Right ventricle myocardium superior (tissue), 1 donor: ENCODE measurements around the gene HMGN2. TPM values are rescaled to one million over a fixed set of nuclear protein-coding genes. Genes with fewer than 3 reads are reported as not detected.
"Not testable (repeated sequence)": the region's sequence is repeated elsewhere in the genome, so short reads cannot be mapped to it uniquely, and the experiment has no call there.

Experiments
- ATAC-seq: fragments of 200-7000 bp; cut with Tn5 transposase; one replicate; pipeline ENCODE4 v1.9.1; 2020; ENCODE audit warnings: mild to moderate bottlenecking; ENCODE audit not compliant: poor library complexity
- DNase-seq: peaks from one replicate; pipeline ENCODE4 v3.0.0-alpha.2; 2020
- intact Hi-C: fragments of 100-400 bp; cut with DNase I; formaldehyde crosslinking; loops from one replicate; pipeline ENCODE4 v1.11.2; 2022
- total RNA-seq: library from RNA; stranded (reverse); fragmentation: NEBNext Ultra II Directional; extraction: Animal tissue kit (Norgen Biotek cat#: 25700); gene quantifications from one replicate; pipeline ENCODE4 v1.2.1, GENCODE V29; 2021
- donor health status: DM: no; HTN: yes; CAD: no; lungs with severe emphysema.

HMGN2 gene
- total RNA-seq, 1 donor from 2014 or later, result 132 TPM

- intact Hi-C loops, result no loop called here
- no peak for ATAC-seq
- DNase-seq, result no peak
Observed at GRCh38 chr1:26474818-26475217, 2.6 kb downstream of the HMGN2 start.

- no peak for ATAC-seq
- DNase-seq, result no peak
- intact Hi-C loops, result no loop called here
Observed at GRCh38 chr1:26475989-26476388, 3.7 kb downstream of the HMGN2 start.

- ATAC-seq (no peak), DNase-seq (no peak)
- intact Hi-C loops, result no loop called here
Observed at GRCh38 chr1:26476958-26477357, 4.7 kb downstream of the HMGN2 start.

- DNase-seq (no peak), ATAC-seq (no peak)
- intact Hi-C loops, result no loop called here
Observed at GRCh38 chr1:26477446-26478152, 5.4 kb downstream of the HMGN2 start.

- intact Hi-C loops, result no loop called here
- ATAC-seq, result no peak
- DNase-seq, result no peak
Observed at GRCh38 chr1:26478159-26478558, 5.9 kb downstream of the HMGN2 start.

GRCh38 chr1:26478988-26479387 lies 6.7 kb downstream of the HMGN2 start:
- no peak for ATAC-seq
- no peak for DNase-seq
- intact Hi-C loops, result no loop called here

GRCh38 chr1:26482921-26483320 lies 10.7 kb downstream of the HMGN2 start:
- ATAC-seq (no peak), DNase-seq (no peak)
- intact Hi-C loops, result no loop called here

GRCh38 chr1:26483980-26484379 lies 11.7 kb downstream of the HMGN2 start:
- DNase-seq, result no peak
- intact Hi-C loops, result no loop called here
- no peak for ATAC-seq

GRCh38 chr1:26490155-26490554 lies 17.9 kb downstream of the HMGN2 start:
- ATAC-seq (no peak), DNase-seq (no peak)
- intact Hi-C loops, result no loop called here

GRCh38 chr1:26493267-26493666 lies 21.0 kb downstream of the HMGN2 start:
- ATAC-seq, result no peak
- intact Hi-C loops, result no loop called here
- no peak for DNase-seq

GRCh38 chr1:26493938-26494337 lies 21.7 kb downstream of the HMGN2 start:
- intact Hi-C loops, result no loop called here

GRCh38 chr1:26496861-26497260 lies 24.6 kb downstream of the HMGN2 start:
- intact Hi-C loops, result no loop called here
- DNase-seq (peak; percentile 46), ATAC-seq (no peak)

More at GRCh38 chr1:26493938-26494337, 21.7 kb downstream of the HMGN2 start:
- ATAC-seq (no peak), DNase-seq (no peak)

- intact Hi-C loops, result no loop called here
Observed at GRCh38 chr1:26498894-26499293, 26.7 kb downstream of the HMGN2 start.

GRCh38 chr1:26500488-26501175 lies 28.4 kb downstream of the HMGN2 start:
- intact Hi-C loops, result no loop called here
- ATAC-seq, result peak; percentile 96
- peak; percentile 94 for DNase-seq

More at GRCh38 chr1:26498894-26499293, 26.7 kb downstream of the HMGN2 start:
- no peak for DNase-seq
- no peak for ATAC-seq

GRCh38 chr1:26510711-26511110 lies 38.5 kb downstream of the HMGN2 start:
- intact Hi-C loops, ATAC-seq, DNase-seq: not testable (repeated sequence)

- ATAC-seq, DNase-seq, intact Hi-C loops: not testable (repeated sequence)
Observed at GRCh38 chr1:26515836-26516235, 43.6 kb downstream of the HMGN2 start.

GRCh38 chr1:26516987-26517765 lies 44.9 kb downstream of the HMGN2 start:
- ATAC-seq (no peak), DNase-seq (no peak)
- intact Hi-C loops, result no loop called here

GRCh38 chr1:26517766-26518049 lies 45.5 kb downstream of the HMGN2 start:
- DNase-seq, result no peak
- ATAC-seq, result no peak
- intact Hi-C loops, result no loop called here

GRCh38 chr1:26518355-26518754 lies 46.1 kb downstream of the HMGN2 start:
- DNase-seq (no peak), ATAC-seq (no peak)
- intact Hi-C loops, result no loop called here

- no peak for ATAC-seq
- intact Hi-C loops, result no loop called here
Observed at GRCh38 chr1:26520339-26520738, 48.1 kb downstream of the HMGN2 start.

More at GRCh38 chr1:26520339-26520738, 48.1 kb downstream of the HMGN2 start:
- no peak for DNase-seq
